K562 (cell line): Measurements from ENCODE around the gene NPB. TPM values are rescaled to one million over a fixed set of nuclear protein-coding genes. Genes with fewer than 3 reads are reported as not detected.
A peak's percentile ranks its signal among the peaks of the same experiment; 100 is the strongest.

Experiments used
- CHAMP1 ChIP-seq: fragments of 450-650 bp; IDR thresholded peaks from 2 replicates; pipeline ENCODE4 v1.6.1; 2016; ENCODE audit warnings: mild to moderate bottlenecking
- E2F3 ChIP-seq: fragments of 250-450 bp; sonication (Bioruptor Pico); IDR thresholded peaks from 2 replicates; pipeline ENCODE4 v1.4.0; 2020; ENCODE audit warnings: mild to moderate bottlenecking
- E2F6 ChIP-seq, 2 experiments: IDR thresholded peaks; 2 replicates each; pipeline ENCODE4 v1.6.1; 2011; ENCODE audit warnings: borderline replicate concordance in 1 of 2, control low read depth in 1 of 2, low read depth in 1 of 2, low read length in 1 of 2, mild to moderate bottlenecking in 1 of 2, mixed read lengths in 1 of 2, moderate library complexity in 1 of 2; ENCODE audit not compliant: insufficient read depth in 1 of 2, insufficient read length in 1 of 2, poor library complexity in 1 of 2, severe bottlenecking in 1 of 2; ENCODE audit errors: extremely low read depth in 1 of 2
- EHMT2 ChIP-seq: fragments of 450-650 bp; IDR thresholded peaks from 2 replicates; pipeline ENCODE4 v1.6.1; 2018; ENCODE audit warnings: antibody characterized with exemption
- GATAD2B ChIP-seq: fragments of 450-650 bp; IDR thresholded peaks from 2 replicates; pipeline ENCODE4 v1.6.1; 2017; ENCODE audit warnings: mild to moderate bottlenecking, borderline replicate concordance
- HNRNPK ChIP-seq: fragments of 200-400 bp; formaldehyde crosslinking; IDR thresholded peaks from one replicate; pipeline ENCODE4 v1.6.1; 2018; ENCODE audit warnings: mild to moderate bottlenecking, low read depth, low read length; ENCODE audit not compliant: poor library complexity, severe bottlenecking
- IRF2 ChIP-seq: sonication (generic); formaldehyde crosslinking; IDR thresholded peaks from 2 replicates; pipeline ENCODE4 v1.8.1; 2022; ENCODE audit warnings: mild to moderate bottlenecking, missing genetic modification reagents
- NCOA4 ChIP-seq: fragments of 450-650 bp; IDR thresholded peaks from 2 replicates; pipeline ENCODE4 v1.6.1; 2018; ENCODE audit warnings: mild to moderate bottlenecking; ENCODE audit not compliant: partially characterized antibody
- NCOA6 ChIP-seq: fragments of 450-650 bp; IDR thresholded peaks from 2 replicates; pipeline ENCODE4 v1.6.1; 2017; ENCODE audit warnings: mild to moderate bottlenecking
- NFATC3 ChIP-seq: fragments of 450-650 bp; IDR thresholded peaks from 2 replicates; pipeline ENCODE4 v1.6.1; 2017; ENCODE audit warnings: mild to moderate bottlenecking
- PHB ChIP-seq: fragments of 250-450 bp; sonication (Bioruptor Pico); IDR thresholded peaks from 2 replicates; pipeline ENCODE4 v1.5.0; 2021
- REST ChIP-seq, 2 experiments: fragments of 450-650 bp; formaldehyde crosslinking in 1 of 2; IDR thresholded peaks; 2 replicates each; pipeline versions ENCODE4 v1.4.0 to v1.6.1; 2014 to 2020; ENCODE audit warnings: mild to moderate bottlenecking in 2 of 2, borderline replicate concordance in 1 of 2, low read depth in 1 of 2
- polyA plus RNA-seq, 8 experiments: library from polyadenylated mRNA; depleted of rRNA in 4 of 8; stranded (reverse) in 5 of 8; unstranded in 3 of 8; fragments of >200 nt; fragmentation: Nextera tagmentation in 2 of 8; fragmentation: Illumina TruSeq in 1 of 8; extraction: Ambion mirVana in 2 of 8; extraction: Trizol in 1 of 8; gene quantifications; 2 replicates each; pipeline versions ENCODE4 v1.2.1 to v1.2.3, GENCODE V29; 2011 to 2014; ENCODE audit warnings: inconsistent platforms in 1 of 8, missing spikeins in 1 of 8
- total RNA-seq, 7 experiments: library from RNA; depleted of rRNA in 6 of 7; stranded (reverse); fragments of >200 nt in 6 of 7; fragmentation: Illumina TruSeq in 2 of 7; extraction: Trizol in 2 of 7; gene quantifications; 2 replicates each; pipeline versions ENCODE4 v1.2.1 to v1.2.3, GENCODE V29; 2011 to 2021; ENCODE audit warnings: low replicate concordance in 1 of 7
- TF ChIP-seq, protein P1 (sequence below), 2 experiments: fragments of 450-650 bp; IDR thresholded peaks; 2 replicates each; pipeline ENCODE4 v1.6.1; 2016

Gene NPB
- total and polyA plus RNA-seq, 9 of the 15 experiments (the other 6 are each of a cell fraction or from before 2014, with no cell fraction given): 0.03 to 0.61 (median 0.14) TPM; not detected in 2

- TF ChIP-seq IRF2 (CRISPR knock-in tag) (no peak), HNRNPK (no peak), REST (IDR thresholded peaks at IDR 0.05; ENCODE audit: borderline replicate concordance) (0 out of 2 replicates have a peak, but pooled peaks have one; percentile 3), REST (CRISPR knock-in tag; IDR thresholded peaks at IDR 0.05; ENCODE audit: low read depth) (peak; percentile 81), E2F6 (IDR thresholded peaks at IDR 0.05; ENCODE audit: borderline replicate concordance in 1 of 2, extremely low read depth in 1 of 2, insufficient read depth in 1 of 2, insufficient read length in 1 of 2, low read depth in 1 of 2, low read length in 1 of 2, poor library complexity in 1 of 2, severe bottlenecking in 1 of 2) (peak; percentile 98), EHMT2 (no peak), NCOA6 (no peak), NCOA4 (no peak), CHAMP1 (no peak), GATAD2B (peak; percentile 100), E2F3 (CRISPR knock-in tag) (peak; percentile 81), NFATC3 (no peak), PHB (CRISPR knock-in tag) (peak; percentile 92; the same call in 1 of the 2 replicates)
- TF ChIP-seq, protein P1, sequence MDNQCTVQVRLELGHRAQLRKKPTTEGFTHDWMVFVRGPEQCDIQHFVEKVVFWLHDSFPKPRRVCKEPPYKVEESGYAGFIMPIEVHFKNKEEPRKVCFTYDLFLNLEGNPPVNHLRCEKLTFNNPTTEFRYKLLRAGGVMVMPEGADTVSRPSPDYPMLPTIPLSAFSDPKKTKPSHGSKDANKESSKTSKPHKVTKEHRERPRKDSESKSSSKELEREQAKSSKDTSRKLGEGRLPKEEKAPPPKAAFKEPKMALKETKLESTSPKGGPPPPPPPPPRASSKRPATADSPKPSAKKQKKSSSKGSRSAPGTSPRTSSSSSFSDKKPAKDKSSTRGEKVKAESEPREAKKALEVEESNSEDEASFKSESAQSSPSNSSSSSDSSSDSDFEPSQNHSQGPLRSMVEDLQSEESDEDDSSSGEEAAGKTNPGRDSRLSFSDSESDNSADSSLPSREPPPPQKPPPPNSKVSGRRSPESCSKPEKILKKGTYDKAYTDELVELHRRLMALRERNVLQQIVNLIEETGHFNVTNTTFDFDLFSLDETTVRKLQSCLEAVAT (IDR thresholded peaks at IDR 0.05): no peak
Measured at GRCh38 chr17:81871387-81872230, 30.4 kb upstream of the NPB start (continued).
